ENCODE measurements around the gene XRCC4. TPM values are rescaled to one million over a fixed set of nuclear protein-coding genes. Genes with fewer than 3 reads are reported as not detected.

The XRCC4 gene
- total and polyA plus RNA-seq, 2 of the 13 experiments (the other 11 are each of a cell fraction or from before 2014, with no cell fraction given): 2.8 to 12.6 TPM

- no peak for TF ChIP-seq ZNF446 (CRISPR knock-in tag; IDR thresholded peaks at IDR 0.05)
- TF ChIP-seq ZNF788 (CRISPR knock-in tag; IDR thresholded peaks at IDR 0.05; ENCODE audit: borderline replicate concordance): no peak
- TF ChIP-seq ZBTB26 (CRISPR knock-in tag; IDR thresholded peaks at IDR 0.05; ENCODE audit: borderline replicate concordance): no peak
- peak; percentile 97 for TF ChIP-seq SAP130 (CRISPR knock-in tag; IDR thresholded peaks at IDR 0.05; ENCODE audit: low read depth)
- TF ChIP-seq DR1 (CRISPR knock-in tag; IDR thresholded peaks at IDR 0.05): no peak
- peak; percentile 73; the same call in 1 of the 2 replicates for TF ChIP-seq ZMYM4 (CRISPR knock-in tag; IDR thresholded peaks at IDR 0.05)
- TF ChIP-seq BCL6 (CRISPR knock-in tag; IDR thresholded peaks at IDR 0.05): peak; percentile 94
- TF ChIP-seq REXO4 (CRISPR knock-in tag; IDR thresholded peaks at IDR 0.05; ENCODE audit: borderline replicate concordance): no peak
- TF ChIP-seq MTA3 (CRISPR knock-in tag; IDR thresholded peaks at IDR 0.05): no peak
- no peak for TF ChIP-seq EZH2 (conservative IDR thresholded peaks at IDR 0.05; ENCODE audit: low read depth, low read length)
- TF ChIP-seq HDAC2 (CRISPR knock-in tag; IDR thresholded peaks at IDR 0.05): peak; percentile 95
- no peak for TF ChIP-seq NONO (IDR thresholded peaks at IDR 0.05)
- TF ChIP-seq NONO (CRISPR knock-in tag; conservative IDR thresholded peaks at IDR 0.05): 0 out of 2 replicates have a peak, but pooled peaks have one; percentile 27
- peak; percentile 84; the same call in 1 of the 2 replicates for TF ChIP-seq ZSCAN9 (CRISPR knock-in tag; IDR thresholded peaks at IDR 0.05; ENCODE audit: borderline replicate concordance)
- no peak for TF ChIP-seq PRDM10 (CRISPR knock-in tag; IDR thresholded peaks at IDR 0.05; ENCODE audit: low read depth)
- TF ChIP-seq PATZ1 (CRISPR knock-in tag; IDR thresholded peaks at IDR 0.05): no peak; the same call in 1 of the 2 replicates
- TF ChIP-seq ZNF569 (CRISPR knock-in tag; IDR thresholded peaks at IDR 0.05; ENCODE audit: borderline replicate concordance): no peak
- peak; percentile 96 for TF ChIP-seq MIXL1 (CRISPR knock-in tag; IDR thresholded peaks at IDR 0.05)
- peak; percentile 61 for TF ChIP-seq TEAD3 (CRISPR knock-in tag; optimal IDR thresholded peaks at IDR 0.05; ENCODE audit: borderline replicate concordance)
- no peak for TF ChIP-seq ZFP90 (CRISPR knock-in tag; IDR thresholded peaks at IDR 0.05; ENCODE audit: borderline replicate concordance)
- TF ChIP-seq ZEB1 (IDR thresholded peaks at IDR 0.05; ENCODE audit: insufficient replicate concordance, low read depth): no peak
- no peak for TF ChIP-seq FOXM1 (CRISPR knock-in tag; IDR thresholded peaks at IDR 0.05)
- no peak for TF ChIP-seq ZNF33B (CRISPR knock-in tag; IDR thresholded peaks at IDR 0.05)
- no peak for TF ChIP-seq HDAC6 (IDR thresholded peaks at IDR 0.05; ENCODE audit: low read depth, low read length)
- no peak for TF ChIP-seq TBP (CRISPR knock-in tag; IDR thresholded peaks at IDR 0.05)
- TF ChIP-seq MXD3 (CRISPR knock-in tag; IDR thresholded peaks at IDR 0.05): no peak
- no peak for TF ChIP-seq ZNF430 (CRISPR knock-in tag; IDR thresholded peaks at IDR 0.05)
Measured at GRCh38 chr5:83085106-83085505, 7.8 kb downstream of the XRCC4 start (continued).
